GM06990 (cell line): Measurements from ENCODE around the gene METTL16.
"Not testable (repeated sequence)": the region's sequence is repeated elsewhere in the genome, so short reads cannot be mapped to it uniquely, and the experiment has no call there.

Source experiments
- DNase-seq: peaks from one replicate; pipeline ENCODE4 v3.0.0-alpha.2; 2011; ENCODE audit not compliant: insufficient read length; ENCODE audit errors: extremely low read depth
- H3K27me3 ChIP-seq: replicated peaks from 2 replicates; pipeline ENCODE4 v1.6.0; 2011; ENCODE audit warnings: low read length; ENCODE audit not compliant: control insufficient read depth, insufficient read depth
- H3K36me3 ChIP-seq: 2 replicates; pipeline ENCODE4 v1.5.1; 2011; ENCODE audit warnings: low read length; ENCODE audit not compliant: control insufficient read depth, insufficient read depth
- H3K4me3 ChIP-seq: replicated peaks from 2 replicates; pipeline ENCODE4 v1.5.1; 2011; ENCODE audit warnings: low read depth, mild to moderate bottlenecking, control low read depth, low read length
- CTCF ChIP-seq: IDR thresholded peaks from 2 replicates; pipeline ENCODE4 v1.5.1; 2011; ENCODE audit warnings: low read length, control low read depth, mild to moderate bottlenecking, inconsistent platforms; ENCODE audit not compliant: insufficient read depth, poor library complexity, severe bottlenecking

The METTL16 gene

GRCh38 chr17:2503627-2504026, 8.1 kb downstream of the METTL16 start:
- no peak overlapping the region for H3K4me3 ChIP-seq
- no peaks in the 10 kb centered on the region for H3K27me3 ChIP-seq
- H3K36me3 ChIP-seq = peaks cover 2% of the 10 kb centered on the region; the same call in 1 of the 2 replicates
- TF ChIP-seq CTCF = no peak
- no peak for DNase-seq

GRCh38 chr17:2502871-2503580, 8.7 kb downstream of the METTL16 start:
- no peak for TF ChIP-seq CTCF
- DNase-seq = no peak
- Histone ChIP-seq H3K4me3 (no peak overlapping the region), H3K36me3 (peaks cover 2% of the 10 kb centered on the region; the same call in 1 of the 2 replicates), H3K27me3 (no peaks in the 10 kb centered on the region)

- Histone ChIP-seq H3K4me3 (no peak overlapping the region), H3K36me3 (peaks cover 2% of the 10 kb centered on the region; the same call in 1 of the 2 replicates), H3K27me3 (no peaks in the 10 kb centered on the region)
- no peak for TF ChIP-seq CTCF
- no peak for DNase-seq
Observed at GRCh38 chr17:2500446-2500845, 11.2 kb downstream of the METTL16 start.

- H3K27me3 ChIP-seq, H3K36me3 ChIP-seq, DNase-seq, H3K4me3 ChIP-seq: not testable (repeated sequence)
Observed at GRCh38 chr17:2489286-2489685, 22.4 kb downstream of the METTL16 start.

- no peak overlapping the region for H3K4me3 ChIP-seq
- no peak for TF ChIP-seq CTCF
- no peaks in the 10 kb centered on the region; the same call in 1 of the 2 replicates for H3K36me3 ChIP-seq
- H3K27me3 ChIP-seq = no peaks in the 10 kb centered on the region
- no peak for DNase-seq
Observed at GRCh38 chr17:2487306-2487705, 24.4 kb downstream of the METTL16 start.

GRCh38 chr17:2486709-2487108, 25.0 kb downstream of the METTL16 start:
- not testable (repeated sequence) for H3K27me3 ChIP-seq, DNase-seq, H3K4me3 ChIP-seq, H3K36me3 ChIP-seq

GRCh38 chr17:2485970-2486369, 25.7 kb downstream of the METTL16 start:
- no peak overlapping the region for H3K4me3 ChIP-seq
- no peaks in the 10 kb centered on the region; the same call in 1 of the 2 replicates for H3K36me3 ChIP-seq
- no peak for DNase-seq
- no peaks in the 10 kb centered on the region for H3K27me3 ChIP-seq
- TF ChIP-seq CTCF = no peak
